ENCODE measurements around the gene BCDIN3D.

Gene BCDIN3D

GRCh38 chr12:49854976-49855375 is 12.1 kb upstream of the BCDIN3D start:
- DNase-seq: no peak

GRCh38 chr12:49853671-49854070 is 10.8 kb upstream of the BCDIN3D start:
- DNase-seq: no peak

- no peak for DNase-seq
Measured at GRCh38 chr12:49847161-49847560, 4.3 kb upstream of the BCDIN3D start.

GRCh38 chr12:49846032-49846431 is 3.1 kb upstream of the BCDIN3D start:
- no peak for DNase-seq

- DNase-seq: no peak
Measured at GRCh38 chr12:49843876-49844437, 1.1 kb upstream of the BCDIN3D start.

GRCh38 chr12:49843411-49843810 is 505 bp upstream of the BCDIN3D start:
- DNase-seq: peak; percentile 80

- peak; percentile 5 for DNase-seq
Measured at GRCh38 chr12:49838973-49839633, 3.8 kb downstream of the BCDIN3D start.

- no peak for DNase-seq
Measured at GRCh38 chr12:49832836-49833421, 10.0 kb downstream of the BCDIN3D start.

GRCh38 chr12:49831717-49832116 is 11.2 kb downstream of the BCDIN3D start:
- no peak for DNase-seq

GRCh38 chr12:49828133-49829091 is 14.5 kb downstream of the BCDIN3D start, which contains the start of gene NCKAP5L:
Gene NCKAP5L (minus strand): TSS chr12:49828413. CDS start chr12:49804044, 24,369 bp downstream.
- peak; percentile 90 for DNase-seq

GRCh38 chr12:49827401-49828099 is 15.4 kb downstream of the BCDIN3D start:
- peak; percentile 36 for DNase-seq

- no peak for DNase-seq
Measured at GRCh38 chr12:49827051-49827400, 15.9 kb downstream of the BCDIN3D start.

GRCh38 chr12:49825971-49826421 is 16.9 kb downstream of the BCDIN3D start:
- DNase-seq: no peak

- DNase-seq: no peak
Measured at GRCh38 chr12:49825360-49825970, 17.4 kb downstream of the BCDIN3D start.

- no peak for DNase-seq
Measured at GRCh38 chr12:49824895-49825294, 18.0 kb downstream of the BCDIN3D start.

GRCh38 chr12:49824416-49824815 is 18.5 kb downstream of the BCDIN3D start:
- DNase-seq: no peak

GRCh38 chr12:49823951-49824350 is 19.0 kb downstream of the BCDIN3D start:
- DNase-seq: no peak

GRCh38 chr12:49823350-49823749 is 19.6 kb downstream of the BCDIN3D start:
- DNase-seq: no peak

GRCh38 chr12:49821373-49822287 is 21.3 kb downstream of the BCDIN3D start:
- DNase-seq: no peak

GRCh38 chr12:49819786-49820185 is 23.1 kb downstream of the BCDIN3D start:
- DNase-seq: no peak
